Karpas-422 (cell line): ENCODE data around the gene CYP2C9. TPM values are rescaled to one million over a fixed set of nuclear protein-coding genes. Genes with fewer than 3 reads are reported as not detected.
"Not testable (repeated sequence)": the region's sequence is repeated elsewhere in the genome, so short reads cannot be mapped to it uniquely, and the experiment has no call there.

Experiments
- DNase-seq: peaks from one replicate; pipeline ENCODE4 v3.0.0-alpha.2; 2015
- H2AFZ ChIP-seq: fragments of 200-600 bp; sonication (generic); 2 replicates; pipeline ENCODE4 v1.6.1; 2014; ENCODE audit warnings: antibody characterized with exemption, low read length, mixed read lengths
- H3K27ac ChIP-seq: fragments of 200-600 bp; sonication (generic); 2 replicates; pipeline ENCODE4 v1.5.1; 2014; ENCODE audit warnings: mild to moderate bottlenecking, low read length, moderate library complexity
- H3K27me3 ChIP-seq: fragments of 200-600 bp; sonication (generic); 2 replicates; pipeline ENCODE4 v1.6.1; 2014; ENCODE audit warnings: low read length, mixed read lengths
- H3K36me3 ChIP-seq: fragments of 200-600 bp; sonication (generic); 2 replicates; pipeline ENCODE4 v1.6.1; 2014; ENCODE audit warnings: low read length, mixed read lengths; ENCODE audit not compliant: insufficient read depth
- H3K4me1 ChIP-seq: fragments of 200-600 bp; sonication (generic); 2 replicates; pipeline ENCODE4 v1.6.1; 2014; ENCODE audit warnings: mild to moderate bottlenecking, low read length, mixed read lengths
- H3K4me2 ChIP-seq: fragments of 200-600 bp; sonication (generic); 2 replicates; pipeline ENCODE4 v1.6.1; 2014; ENCODE audit warnings: low read length, low read depth, mild to moderate bottlenecking; ENCODE audit not compliant: poor library complexity, severe bottlenecking
- H3K4me3 ChIP-seq: fragments of 200-600 bp; sonication (generic); 2 replicates; pipeline ENCODE4 v1.5.1; 2014; ENCODE audit warnings: mild to moderate bottlenecking, antibody characterized with exemption, low read length, mixed read lengths
- H3K79me2 ChIP-seq: fragments of 200-600 bp; sonication (generic); 2 replicates; pipeline ENCODE4 v1.6.1; 2014; ENCODE audit warnings: mild to moderate bottlenecking, low read length, mixed read lengths
- H3K9ac ChIP-seq: fragments of 200-600 bp; sonication (generic); 2 replicates; pipeline ENCODE4 v1.6.0; 2014; ENCODE audit warnings: low read length
- H3K9me2 ChIP-seq: fragments of 200-600 bp; sonication (generic), shearing (Covaris generic); replicated peaks from 2 replicates; pipeline ENCODE4 v1.6.0; 2014; ENCODE audit warnings: mild to moderate bottlenecking, low read length, moderate library complexity; ENCODE audit not compliant: insufficient read depth
- H3K9me3 ChIP-seq: fragments of 300-700, 200-600 bp; sonication (generic); 2 replicates; pipeline ENCODE4 v1.6.1; 2014; ENCODE audit warnings: low read length, mixed read lengths
- H4K20me1 ChIP-seq: fragments of 200-600 bp; sonication (generic); 2 replicates; pipeline ENCODE4 v1.6.1; 2014; ENCODE audit warnings: mild to moderate bottlenecking, antibody characterized with exemption, low read length, low read depth; ENCODE audit not compliant: insufficient read depth
- total RNA-seq: library from RNA; depleted of rRNA; stranded (reverse); fragments of >200 nt; shearing (Covaris generic); gene quantifications from 2 replicates; pipeline ENCODE4 v1.2.3, GENCODE V29; 2014; ENCODE audit warnings: low replicate concordance; rRNA removed

The CYP2C9 gene
- not detected in 2 replicates for total RNA-seq

GRCh38 chr10:94938383-94938782, at the start of gene CYP2C9:
CYP2C9 (plus strand) TSS chr10:94938658; CDS start chr10:94938683, 25 bp downstream.
- Histone ChIP-seq H3K9me3 (no peaks in the 10 kb centered on the region), H3K27ac (no peak within 1 kb of the TSS), H3K9ac (no peak within 1 kb of the TSS), H3K27me3 (no peaks in the 10 kb centered on the region), H3K4me1 (no peaks in the 10 kb centered on the region), H2AFZ (no peak within 1 kb of the TSS), H3K4me3 (no peak within 1 kb of the TSS), H3K36me3 (no peaks in the 10 kb centered on the region), H3K79me2 (no peaks in the 10 kb centered on the region), H4K20me1 (no peaks in the 10 kb centered on the region), H3K4me2 (no peak within 1 kb of the TSS), H3K9me2 (no peaks in the 10 kb centered on the region)
- no peak for DNase-seq

- no peak overlapping the region for H3K4me3 ChIP-seq
- no peak overlapping the region for H3K9ac ChIP-seq
- no peak overlapping the region for H2AFZ ChIP-seq
- DNase-seq: no peak
- no peaks in the 10 kb centered on the region for H3K9me2 ChIP-seq
- no peaks in the 10 kb centered on the region for H3K27me3 ChIP-seq
- H3K4me1 ChIP-seq: no peaks in the 10 kb centered on the region
- H3K36me3 ChIP-seq: no peaks in the 10 kb centered on the region
- H3K79me2 ChIP-seq: no peaks in the 10 kb centered on the region
- no peaks in the 10 kb centered on the region for H4K20me1 ChIP-seq
- H3K9me3 ChIP-seq: no peaks in the 10 kb centered on the region
- H3K4me2 ChIP-seq: no peak overlapping the region
- no peak overlapping the region for H3K27ac ChIP-seq
Measured at GRCh38 chr10:94889123-94889522, 49.3 kb upstream of the CYP2C9 start.

- H2AFZ ChIP-seq: no peak overlapping the region
- no peak overlapping the region for H3K9ac ChIP-seq
- H3K27me3 ChIP-seq: no peaks in the 10 kb centered on the region
- no peaks in the 10 kb centered on the region for H3K79me2 ChIP-seq
- no peak overlapping the region for H3K4me2 ChIP-seq
- no peaks in the 10 kb centered on the region for H3K9me3 ChIP-seq
- no peak overlapping the region for H3K27ac ChIP-seq
- no peaks in the 10 kb centered on the region for H3K36me3 ChIP-seq
- no peak overlapping the region for H3K4me3 ChIP-seq
- H4K20me1 ChIP-seq: no peaks in the 10 kb centered on the region
- H3K4me1 ChIP-seq: no peaks in the 10 kb centered on the region
- no peaks in the 10 kb centered on the region for H3K9me2 ChIP-seq
- DNase-seq: no peak
Measured at GRCh38 chr10:94890264-94891022, 48.0 kb upstream of the CYP2C9 start.

- not testable (repeated sequence) for H3K9me3 ChIP-seq, H4K20me1 ChIP-seq, H3K4me3 ChIP-seq, H2AFZ ChIP-seq, H3K9me2 ChIP-seq, H3K27ac ChIP-seq, DNase-seq, H3K4me2 ChIP-seq, H3K27me3 ChIP-seq, H3K9ac ChIP-seq, H3K36me3 ChIP-seq, H3K4me1 ChIP-seq, H3K79me2 ChIP-seq
Measured at GRCh38 chr10:94898414-94898813, 40.0 kb upstream of the CYP2C9 start.

- no peaks in the 10 kb centered on the region for H3K79me2 ChIP-seq
- H3K9ac ChIP-seq: no peak overlapping the region
- no peak overlapping the region for H2AFZ ChIP-seq
- no peaks in the 10 kb centered on the region for H3K9me3 ChIP-seq
- no peak overlapping the region for H3K4me2 ChIP-seq
- H4K20me1 ChIP-seq: no peaks in the 10 kb centered on the region
- H3K36me3 ChIP-seq: no peaks in the 10 kb centered on the region
- no peak for DNase-seq
- no peaks in the 10 kb centered on the region for H3K4me1 ChIP-seq
- H3K27ac ChIP-seq: no peak overlapping the region
- H3K9me2 ChIP-seq: no peaks in the 10 kb centered on the region
- H3K27me3 ChIP-seq: no peaks in the 10 kb centered on the region
- no peak overlapping the region for H3K4me3 ChIP-seq
Measured at GRCh38 chr10:94902080-94902479, 36.4 kb upstream of the CYP2C9 start.

- Histone ChIP-seq H4K20me1 (no peaks in the 10 kb centered on the region), H3K9ac (no peak overlapping the region), H3K9me3 (no peaks in the 10 kb centered on the region), H3K4me2 (no peak overlapping the region), H3K4me1 (no peaks in the 10 kb centered on the region), H3K27ac (no peak overlapping the region), H2AFZ (no peak overlapping the region), H3K36me3 (no peaks in the 10 kb centered on the region), H3K27me3 (no peaks in the 10 kb centered on the region), H3K4me3 (no peak overlapping the region), H3K9me2 (no peaks in the 10 kb centered on the region), H3K79me2 (no peaks in the 10 kb centered on the region)
- no peak for DNase-seq
Measured at GRCh38 chr10:94902570-94902969, 35.9 kb upstream of the CYP2C9 start.

- H3K4me1 ChIP-seq, H3K79me2 ChIP-seq, H3K9ac ChIP-seq, H3K9me3 ChIP-seq, H2AFZ ChIP-seq, H3K27me3 ChIP-seq, H3K27ac ChIP-seq, H3K36me3 ChIP-seq, H4K20me1 ChIP-seq, H3K4me2 ChIP-seq, H3K9me2 ChIP-seq, DNase-seq, H3K4me3 ChIP-seq: not testable (repeated sequence)
Measured at GRCh38 chr10:94904506-94905148, 33.8 kb upstream of the CYP2C9 start.

GRCh38 chr10:94916423-94916822, 22.0 kb upstream of the CYP2C9 start:
- Histone ChIP-seq H3K4me1 (no peaks in the 10 kb centered on the region), H2AFZ (no peak overlapping the region), H3K27me3 (no peaks in the 10 kb centered on the region), H3K4me2 (no peak overlapping the region), H3K9ac (no peak overlapping the region), H3K79me2 (no peaks in the 10 kb centered on the region), H3K4me3 (no peak overlapping the region), H3K27ac (no peak overlapping the region), H3K36me3 (no peaks in the 10 kb centered on the region), H4K20me1 (no peaks in the 10 kb centered on the region), H3K9me3 (no peaks in the 10 kb centered on the region), H3K9me2 (no peaks in the 10 kb centered on the region)
- no peak for DNase-seq
